VCaP (cell line): ENCODE data around the gene ERG.

Source experiments
- H3K27ac ChIP-seq: fragments of 450-650 bp; 2 replicates; pipeline ENCODE4 v1.5.1; 2017
- CTCF ChIP-seq: fragments of 450-650 bp; conservative IDR thresholded peaks from 2 replicates; pipeline ENCODE4 v1.5.1; 2017; ENCODE audit warnings: mild to moderate bottlenecking, moderate library complexity

The ERG gene

GRCh38 chr21:38507374-38507942, 9.2 kb upstream of the ERG start:
- no peak overlapping the region; the same call in 1 of the 2 replicates for H3K27ac ChIP-seq
- no peak for TF ChIP-seq CTCF

GRCh38 chr21:38506661-38507281, 8.5 kb upstream of the ERG start:
- TF ChIP-seq CTCF: no peak
- H3K27ac ChIP-seq: no peak overlapping the region; the same call in 1 of the 2 replicates

GRCh38 chr21:38505654-38506523, 7.6 kb upstream of the ERG start:
- peak overlapping the region; percentile 8; the same call in 1 of the 2 replicates for H3K27ac ChIP-seq

GRCh38 chr21:38504066-38504465, 5.8 kb upstream of the ERG start:
- H3K27ac ChIP-seq: peak overlapping the region; percentile 73
- no peak for TF ChIP-seq CTCF

More at GRCh38 chr21:38505654-38506523, 7.6 kb upstream of the ERG start:
- peak; percentile 92 for TF ChIP-seq CTCF

GRCh38 chr21:38503583-38503982, 5.3 kb upstream of the ERG start:
- H3K27ac ChIP-seq: peak overlapping the region; percentile 73
- TF ChIP-seq CTCF: no peak

- TF ChIP-seq CTCF: no peak
These were observed 1.8 kb upstream of the ERG start for GRCh38 chr21:38500073-38500472.

GRCh38 chr21:38499296-38499695, 1.0 kb upstream of the ERG start:
- no peak for TF ChIP-seq CTCF
- H3K27ac ChIP-seq: peak overlapping the region; percentile 73

More at GRCh38 chr21:38500073-38500472, 1.8 kb upstream of the ERG start:
- H3K27ac ChIP-seq: peak overlapping the region; percentile 73
